ENCODE measurements around the gene ARHGAP22.

The ARHGAP22 gene

DNA sequence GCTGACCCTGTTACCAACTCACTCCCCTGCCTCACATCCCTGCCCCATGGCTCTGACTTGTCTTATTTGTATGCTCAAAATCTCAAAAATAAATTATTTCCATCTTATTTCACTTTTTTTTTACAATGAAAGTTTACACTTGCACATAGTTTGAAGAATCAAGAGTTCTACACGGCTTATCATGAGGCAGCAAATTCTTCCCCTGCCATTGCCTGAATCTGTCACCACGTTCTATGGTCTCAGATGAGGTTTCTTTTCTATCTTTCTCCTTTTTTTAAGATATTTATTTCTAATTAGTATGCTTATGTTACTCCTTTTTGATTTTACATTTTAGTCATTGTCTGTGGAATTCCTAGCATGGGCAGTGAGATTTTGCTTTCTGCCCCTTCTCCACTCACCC lies 28.4 kb downstream of the ARHGAP22 start:
- TF ChIP-seq, protein P1, sequence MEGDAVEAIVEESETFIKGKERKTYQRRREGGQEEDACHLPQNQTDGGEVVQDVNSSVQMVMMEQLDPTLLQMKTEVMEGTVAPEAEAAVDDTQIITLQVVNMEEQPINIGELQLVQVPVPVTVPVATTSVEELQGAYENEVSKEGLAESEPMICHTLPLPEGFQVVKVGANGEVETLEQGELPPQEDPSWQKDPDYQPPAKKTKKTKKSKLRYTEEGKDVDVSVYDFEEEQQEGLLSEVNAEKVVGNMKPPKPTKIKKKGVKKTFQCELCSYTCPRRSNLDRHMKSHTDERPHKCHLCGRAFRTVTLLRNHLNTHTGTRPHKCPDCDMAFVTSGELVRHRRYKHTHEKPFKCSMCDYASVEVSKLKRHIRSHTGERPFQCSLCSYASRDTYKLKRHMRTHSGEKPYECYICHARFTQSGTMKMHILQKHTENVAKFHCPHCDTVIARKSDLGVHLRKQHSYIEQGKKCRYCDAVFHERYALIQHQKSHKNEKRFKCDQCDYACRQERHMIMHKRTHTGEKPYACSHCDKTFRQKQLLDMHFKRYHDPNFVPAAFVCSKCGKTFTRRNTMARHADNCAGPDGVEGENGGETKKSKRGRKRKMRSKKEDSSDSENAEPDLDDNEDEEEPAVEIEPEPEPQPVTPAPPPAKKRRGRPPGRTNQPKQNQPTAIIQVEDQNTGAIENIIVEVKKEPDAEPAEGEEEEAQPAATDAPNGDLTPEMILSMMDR (IDR thresholded peaks at IDR 0.05): no peak
- Histone ChIP-seq H3K9me3 (no peaks in the 10 kb centered on the region), H3K27me3 (no peaks in the 10 kb centered on the region), H3K4me3 (no peak overlapping the region), H3K36me3 (no peaks in the 10 kb centered on the region), H3K4me1 (no peaks in the 10 kb centered on the region), H3K27ac (no peak overlapping the region)
- no peak for DNase-seq
- intact Hi-C loops (cut with DNase I; ENCODE audit: low total_unique reads): no loop called here

DNA sequence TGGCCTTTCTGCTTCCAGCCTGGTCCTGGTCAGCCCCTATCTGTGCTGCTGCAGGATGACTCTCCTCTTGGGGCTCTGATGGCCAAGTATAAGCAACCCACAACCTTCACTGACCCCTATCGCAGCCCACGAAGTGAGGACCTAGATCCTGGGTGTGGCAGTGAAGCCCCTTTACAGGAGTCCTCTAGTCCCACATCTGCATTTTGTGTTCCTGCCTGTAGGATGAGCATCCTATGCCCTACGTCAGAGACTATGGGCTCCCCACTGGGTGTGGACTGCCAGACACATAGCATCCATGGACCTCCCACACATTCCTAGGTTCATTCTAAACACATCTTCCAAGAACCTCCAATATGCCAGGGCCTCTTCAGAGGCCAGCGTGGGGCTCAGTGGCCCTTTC lies 29.0 kb downstream of the ARHGAP22 start:
- H3K27me3 ChIP-seq: no peaks in the 10 kb centered on the region
- no peak overlapping the region for H3K4me3 ChIP-seq
- no peaks in the 10 kb centered on the region for H3K9me3 ChIP-seq
- TF ChIP-seq, protein P1 (IDR thresholded peaks at IDR 0.05): no peak
- intact Hi-C loops (cut with DNase I; ENCODE audit: low total_unique reads): no loop called here
- no peak for DNase-seq
- no peaks in the 10 kb centered on the region for H3K36me3 ChIP-seq
- no peak overlapping the region for H3K27ac ChIP-seq
- no peaks in the 10 kb centered on the region for H3K4me1 ChIP-seq

DNA sequence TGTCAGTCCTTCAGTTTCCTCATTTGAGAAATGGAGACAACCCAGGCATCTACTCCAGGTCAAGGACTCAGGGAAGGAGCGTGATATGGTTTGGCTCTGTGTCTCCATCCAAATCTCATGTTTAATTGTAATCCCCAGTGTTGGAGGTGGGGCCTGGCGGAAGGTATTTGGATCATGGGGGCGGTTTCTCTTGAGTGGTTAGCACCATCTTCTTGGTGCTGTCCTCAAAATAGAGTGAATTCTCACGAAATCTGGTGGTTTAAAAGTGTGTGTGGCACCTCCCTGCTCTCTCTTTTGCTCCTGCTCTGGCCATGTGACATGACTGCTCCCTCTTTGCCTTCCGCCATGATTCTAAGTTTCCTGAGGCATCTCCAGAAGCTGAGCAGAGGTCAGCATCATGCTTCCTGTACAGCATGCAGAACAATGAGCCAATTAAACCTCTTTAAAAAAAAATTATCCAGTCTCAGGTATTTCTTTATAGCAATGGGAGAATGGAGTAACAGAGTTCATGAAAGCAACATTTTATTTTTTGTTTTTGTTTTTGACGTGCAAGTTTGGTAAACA lies 30.0 kb downstream of the ARHGAP22 start:
- Histone ChIP-seq H3K27ac (no peak overlapping the region), H3K27me3 (no peaks in the 10 kb centered on the region), H3K4me1 (no peaks in the 10 kb centered on the region), H3K36me3 (no peaks in the 10 kb centered on the region), H3K9me3 (no peaks in the 10 kb centered on the region), H3K4me3 (no peak overlapping the region)
- intact Hi-C loops (cut with DNase I; ENCODE audit: low total_unique reads): no loop called here
- TF ChIP-seq, protein P1 (IDR thresholded peaks at IDR 0.05): no peak
- DNase-seq: no peak

DNA sequence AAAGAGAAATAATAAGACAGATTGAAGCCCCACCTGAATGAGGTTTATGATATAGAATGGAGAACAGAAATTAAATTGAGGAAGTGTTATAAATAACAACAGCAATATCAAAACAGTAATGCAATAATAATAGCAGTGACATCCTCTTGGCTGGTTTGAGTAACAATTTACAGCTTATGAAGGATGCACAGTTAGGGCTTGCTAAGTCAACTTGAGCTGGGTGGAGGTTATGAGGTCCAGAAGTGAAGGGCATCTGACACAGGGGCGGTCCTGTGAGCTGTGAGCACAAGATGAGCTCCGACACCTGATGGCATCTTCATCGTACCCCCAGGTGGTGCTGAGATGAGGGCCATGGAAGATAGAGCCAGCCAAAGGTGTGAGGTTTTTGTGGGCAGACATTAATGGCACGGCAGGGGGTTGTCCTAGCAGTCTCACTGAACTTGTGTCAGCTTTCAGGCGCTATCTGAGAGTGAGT lies 30.5 kb downstream of the ARHGAP22 start:
- TF ChIP-seq, protein P1 (IDR thresholded peaks at IDR 0.05): no peak
- DNase-seq: no peak
- Histone ChIP-seq H3K27me3 (no peaks in the 10 kb centered on the region), H3K4me3 (no peak overlapping the region), H3K4me1 (no peaks in the 10 kb centered on the region), H3K9me3 (no peaks in the 10 kb centered on the region), H3K36me3 (no peaks in the 10 kb centered on the region), H3K27ac (no peak overlapping the region)
- intact Hi-C loops (cut with DNase I; ENCODE audit: low total_unique reads): no loop called here

DNA sequence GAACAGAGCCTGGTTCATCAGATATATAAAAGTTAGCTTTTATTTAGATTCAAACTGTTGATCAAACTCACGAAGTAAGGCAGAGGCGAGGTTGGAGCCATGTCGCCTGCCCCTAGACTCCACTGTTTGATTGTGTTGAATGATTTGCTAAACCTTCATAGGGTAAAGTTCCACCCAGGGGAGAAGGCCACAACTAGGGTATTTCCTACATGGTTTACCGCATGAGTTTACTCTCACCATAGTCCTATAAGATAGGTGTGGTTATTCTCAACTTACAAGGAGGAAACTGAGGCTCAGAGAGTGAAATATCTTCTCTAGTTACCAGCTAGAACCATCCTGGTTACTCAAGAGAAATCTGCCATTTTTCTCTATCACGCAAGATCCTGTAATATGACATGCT lies 31.8 kb downstream of the ARHGAP22 start:
- Histone ChIP-seq H3K27me3 (no peaks in the 10 kb centered on the region), H3K9me3 (no peaks in the 10 kb centered on the region), H3K27ac (no peak overlapping the region), H3K4me3 (no peak overlapping the region), H3K4me1 (no peaks in the 10 kb centered on the region), H3K36me3 (no peaks in the 10 kb centered on the region)
- DNase-seq: no peak
- intact Hi-C loops (cut with DNase I; ENCODE audit: low total_unique reads): no loop called here
- TF ChIP-seq, protein P1 (IDR thresholded peaks at IDR 0.05): no peak

DNA sequence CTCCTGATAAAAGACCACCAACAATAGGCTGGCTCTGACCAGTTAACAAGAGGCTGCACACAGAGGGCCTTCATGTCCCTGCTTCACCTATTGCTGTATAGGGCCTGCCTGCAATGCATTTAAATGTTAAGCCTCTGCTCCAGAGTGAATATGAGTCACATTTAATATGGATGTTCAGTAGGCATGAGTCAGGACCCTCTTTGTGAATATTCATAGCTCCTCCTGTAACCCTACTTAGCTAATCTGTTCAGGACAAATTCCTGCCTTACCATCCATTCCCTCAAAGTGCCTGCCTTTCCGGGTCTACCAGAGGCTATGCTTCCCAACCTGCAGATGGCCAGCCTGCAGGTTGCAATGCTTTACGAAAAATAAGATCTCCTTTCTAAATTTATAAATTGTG lies 32.5 kb downstream of the ARHGAP22 start:
- no peak for DNase-seq
- no peaks in the 10 kb centered on the region for H3K4me1 ChIP-seq
- no peaks in the 10 kb centered on the region for H3K36me3 ChIP-seq
- TF ChIP-seq, protein P1 (IDR thresholded peaks at IDR 0.05): no peak
- intact Hi-C loops (cut with DNase I; ENCODE audit: low total_unique reads): no loop called here
- no peak overlapping the region for H3K4me3 ChIP-seq
- no peaks in the 10 kb centered on the region for H3K9me3 ChIP-seq
- no peak overlapping the region for H3K27ac ChIP-seq
- H3K27me3 ChIP-seq: no peaks in the 10 kb centered on the region
